HepG2 (cell line): ENCODE results near the gene GJD3. TPM values are rescaled to one million over a fixed set of nuclear protein-coding genes. Genes with fewer than 3 reads are reported as not detected.
A peak's percentile ranks its signal among the peaks of the same experiment; 100 is the strongest.

Experiments
- CCAR2 ChIP-seq: fragments of 200-400 bp; formaldehyde crosslinking; optimal IDR thresholded peaks from 2 replicates; pipeline ENCODE3; 2018; ENCODE audit warnings: low read depth, mild to moderate bottlenecking, low read length, moderate library complexity
- ELF4 ChIP-seq: sonication (generic); formaldehyde crosslinking; IDR thresholded peaks from 2 replicates; pipeline ENCODE4 v1.5.0; 2020; ENCODE audit warnings: missing genetic modification reagents, mild to moderate bottlenecking, moderate library complexity, borderline replicate concordance
- IRX3 ChIP-seq: sonication (generic); formaldehyde crosslinking; IDR thresholded peaks from 2 replicates; pipeline ENCODE4 v1.8.1; 2023; ENCODE audit warnings: mild to moderate bottlenecking, low read depth, missing genetic modification reagents, borderline replicate concordance
- KDM2A ChIP-seq: sonication (generic); formaldehyde crosslinking; IDR thresholded peaks from 2 replicates; pipeline ENCODE4 v1.4.0; 2020; ENCODE audit warnings: low read depth, missing genetic modification reagents, borderline replicate concordance
- PAF1 ChIP-seq: IDR thresholded peaks from 2 replicates; pipeline ENCODE4 v1.6.1; 2016; ENCODE audit warnings: missing genetic modification reagents, missing compliant biosample characterization
- PAXIP1 ChIP-seq: sonication (generic); formaldehyde crosslinking; conservative IDR thresholded peaks from 2 replicates; pipeline ENCODE4 v1.4.0; 2020; ENCODE audit warnings: mild to moderate bottlenecking, missing genetic modification reagents, moderate library complexity
- PCBP1 ChIP-seq: fragments of 200-400 bp; formaldehyde crosslinking; IDR thresholded peaks from 2 replicates; pipeline ENCODE4 v1.6.1; 2017; ENCODE audit warnings: mild to moderate bottlenecking, low read depth, low read length, borderline replicate concordance
- ZNF205 ChIP-seq: IDR thresholded peaks from 2 replicates; pipeline ENCODE4 v1.6.1; 2018; ENCODE audit warnings: missing biosample characterization, missing genetic modification reagents
- ZNF441 ChIP-seq: sonication (generic); formaldehyde crosslinking; IDR thresholded peaks from 2 replicates; pipeline ENCODE4 v1.7.0; 2021; ENCODE audit warnings: missing genetic modification reagents, borderline replicate concordance
- ZNF766 ChIP-seq: sonication (generic); formaldehyde crosslinking; IDR thresholded peaks from 2 replicates; pipeline ENCODE4 v1.5.0; 2020; ENCODE audit warnings: missing genetic modification reagents, borderline replicate concordance
- ZNF878 ChIP-seq: sonication (generic); formaldehyde crosslinking; IDR thresholded peaks from 2 replicates; pipeline ENCODE4 v1.8.1; 2023; ENCODE audit warnings: mild to moderate bottlenecking, missing genetic modification reagents, moderate library complexity
- ZXDC ChIP-seq: sonication (generic); formaldehyde crosslinking; IDR thresholded peaks from 2 replicates; pipeline ENCODE4 v1.5.0; 2020; ENCODE audit warnings: mild to moderate bottlenecking, missing genetic modification reagents
- polyA plus RNA-seq, 8 experiments: library from polyadenylated mRNA; depleted of rRNA in 3 of 8; stranded (reverse) in 7 of 8; unstranded in 1 of 8; fragments of >200 nt; fragmentation: Illumina TruSeq in 4 of 8; extraction: Trizol in 4 of 8; gene quantifications; 2 replicates each; pipeline versions ENCODE4 v1.2.1 to v1.2.3, GENCODE V29; 2011 to 2016; ENCODE audit warnings: low read depth in 4 of 8, missing spikeins in 1 of 8, mixed read lengths in 1 of 8; ENCODE audit not compliant: insufficient read depth in 1 of 8
- total RNA-seq, 5 experiments: library from RNA; depleted of rRNA; stranded (reverse); fragments of >200 nt; fragmentation: Illumina TruSeq; extraction: Trizol; gene quantifications; 2 replicates each; pipeline ENCODE4 v1.2.3, GENCODE V29; 2016; ENCODE audit warnings: low read depth in 1 of 5
- TF ChIP-seq, protein P1 (sequence below): sonication (generic); formaldehyde crosslinking; conservative IDR thresholded peaks from 2 replicates; pipeline ENCODE4 v1.4.0; 2020; ENCODE audit warnings: missing genetic modification reagents
- TF ChIP-seq, protein P2 (sequence below): sonication (generic); formaldehyde crosslinking; IDR thresholded peaks from 2 replicates; pipeline ENCODE4 v1.5.1; 2020; ENCODE audit warnings: missing genetic modification reagents, mild to moderate bottlenecking, borderline replicate concordance

The GJD3 gene
- total and polyA plus RNA-seq, 2 of the 13 experiments (the other 11 are each of a cell fraction or from before 2014, with no cell fraction given) = not detected

DNA sequence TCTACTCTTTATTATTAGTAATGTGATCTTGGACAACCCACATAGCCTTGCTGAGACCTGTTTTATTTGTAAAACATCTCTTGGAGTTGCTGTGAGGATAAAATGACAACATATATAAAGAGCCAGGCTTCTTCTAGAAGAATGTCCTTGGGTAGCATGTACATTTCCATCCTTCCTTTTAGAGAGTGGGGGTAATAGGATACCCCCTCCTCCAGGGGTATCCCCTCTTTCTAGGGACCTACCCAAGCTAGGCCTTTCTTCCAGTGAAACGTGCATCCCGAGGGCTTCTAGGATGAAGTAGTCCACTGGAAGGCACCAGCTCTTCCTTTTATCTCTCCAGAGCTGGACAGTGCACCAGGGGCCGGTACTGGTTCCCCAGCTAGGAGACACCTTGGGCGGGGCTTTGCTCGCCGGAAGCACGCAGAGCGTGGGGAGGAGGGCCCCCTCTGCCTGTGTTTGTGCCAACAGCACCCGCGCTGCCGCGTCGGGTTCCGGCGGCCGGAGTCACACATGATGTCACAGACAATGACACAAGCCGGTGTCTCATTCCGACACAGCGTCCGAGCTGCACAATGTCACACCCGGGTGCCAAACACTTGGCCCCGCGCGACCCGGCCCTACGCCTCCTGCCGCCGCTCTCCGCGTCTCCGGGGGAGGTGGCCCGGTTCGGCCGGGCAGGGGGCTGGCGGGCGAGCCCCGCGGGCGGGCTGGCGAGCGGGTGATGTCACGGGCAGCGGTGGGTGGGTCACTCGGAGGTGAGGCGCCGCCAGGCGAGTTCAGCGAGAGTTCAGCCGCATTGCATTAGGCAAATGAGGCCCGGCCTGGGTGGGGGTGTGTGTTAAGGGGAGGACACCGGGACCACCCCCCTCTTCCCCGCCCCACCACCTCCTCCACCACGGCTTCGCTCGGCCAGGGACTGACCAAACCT, 23.4 kb downstream of the GJD3 start (continued):
- TF ChIP-seq ZNF441 (CRISPR knock-in tag) (peak; percentile 78; the same call in 1 of the 2 replicates), CCAR2 (no peak), ZNF766 (CRISPR knock-in tag) (0 out of 2 replicates have a peak, but pooled peaks have one; percentile 60), ZNF878 (CRISPR knock-in tag) (0 out of 2 replicates have a peak, but pooled peaks have one; percentile 23), PAXIP1 (CRISPR knock-in tag) (peak; percentile 70), IRX3 (CRISPR knock-in tag) (no peak), ZNF205 (CRISPR knock-in tag) (no peak; the same call in 1 of the 2 replicates), ZXDC (CRISPR knock-in tag) (no peak; the same call in 1 of the 2 replicates), PCBP1 (peak; percentile 54; the same call in 1 of the 2 replicates), KDM2A (CRISPR knock-in tag) (peak; percentile 89; the same call in 1 of the 2 replicates), ELF4 (CRISPR knock-in tag) (no peak), PAF1 (CRISPR knock-in tag) (no peak)
- TF ChIP-seq, protein P1, sequence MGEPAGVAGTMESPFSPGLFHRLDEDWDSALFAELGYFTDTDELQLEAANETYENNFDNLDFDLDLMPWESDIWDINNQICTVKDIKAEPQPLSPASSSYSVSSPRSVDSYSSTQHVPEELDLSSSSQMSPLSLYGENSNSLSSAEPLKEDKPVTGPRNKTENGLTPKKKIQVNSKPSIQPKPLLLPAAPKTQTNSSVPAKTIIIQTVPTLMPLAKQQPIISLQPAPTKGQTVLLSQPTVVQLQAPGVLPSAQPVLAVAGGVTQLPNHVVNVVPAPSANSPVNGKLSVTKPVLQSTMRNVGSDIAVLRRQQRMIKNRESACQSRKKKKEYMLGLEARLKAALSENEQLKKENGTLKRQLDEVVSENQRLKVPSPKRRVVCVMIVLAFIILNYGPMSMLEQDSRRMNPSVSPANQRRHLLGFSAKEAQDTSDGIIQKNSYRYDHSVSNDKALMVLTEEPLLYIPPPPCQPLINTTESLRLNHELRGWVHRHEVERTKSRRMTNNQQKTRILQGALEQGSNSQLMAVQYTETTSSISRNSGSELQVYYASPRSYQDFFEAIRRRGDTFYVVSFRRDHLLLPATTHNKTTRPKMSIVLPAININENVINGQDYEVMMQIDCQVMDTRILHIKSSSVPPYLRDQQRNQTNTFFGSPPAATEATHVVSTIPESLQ (CRISPR knock-in tag) = no peak
- TF ChIP-seq, protein P2, sequence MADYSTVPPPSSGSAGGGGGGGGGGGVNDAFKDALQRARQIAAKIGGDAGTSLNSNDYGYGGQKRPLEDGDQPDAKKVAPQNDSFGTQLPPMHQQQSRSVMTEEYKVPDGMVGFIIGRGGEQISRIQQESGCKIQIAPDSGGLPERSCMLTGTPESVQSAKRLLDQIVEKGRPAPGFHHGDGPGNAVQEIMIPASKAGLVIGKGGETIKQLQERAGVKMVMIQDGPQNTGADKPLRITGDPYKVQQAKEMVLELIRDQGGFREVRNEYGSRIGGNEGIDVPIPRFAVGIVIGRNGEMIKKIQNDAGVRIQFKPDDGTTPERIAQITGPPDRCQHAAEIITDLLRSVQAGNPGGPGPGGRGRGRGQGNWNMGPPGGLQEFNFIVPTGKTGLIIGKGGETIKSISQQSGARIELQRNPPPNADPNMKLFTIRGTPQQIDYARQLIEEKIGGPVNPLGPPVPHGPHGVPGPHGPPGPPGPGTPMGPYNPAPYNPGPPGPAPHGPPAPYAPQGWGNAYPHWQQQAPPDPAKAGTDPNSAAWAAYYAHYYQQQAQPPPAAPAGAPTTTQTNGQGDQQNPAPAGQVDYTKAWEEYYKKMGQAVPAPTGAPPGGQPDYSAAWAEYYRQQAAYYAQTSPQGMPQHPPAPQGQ (CRISPR knock-in tag) = no peak
